Measurements from ENCODE around the gene ICA1.
A peak's percentile ranks its signal among the peaks of the same experiment; 100 is the strongest.

Gene ICA1

DNA sequence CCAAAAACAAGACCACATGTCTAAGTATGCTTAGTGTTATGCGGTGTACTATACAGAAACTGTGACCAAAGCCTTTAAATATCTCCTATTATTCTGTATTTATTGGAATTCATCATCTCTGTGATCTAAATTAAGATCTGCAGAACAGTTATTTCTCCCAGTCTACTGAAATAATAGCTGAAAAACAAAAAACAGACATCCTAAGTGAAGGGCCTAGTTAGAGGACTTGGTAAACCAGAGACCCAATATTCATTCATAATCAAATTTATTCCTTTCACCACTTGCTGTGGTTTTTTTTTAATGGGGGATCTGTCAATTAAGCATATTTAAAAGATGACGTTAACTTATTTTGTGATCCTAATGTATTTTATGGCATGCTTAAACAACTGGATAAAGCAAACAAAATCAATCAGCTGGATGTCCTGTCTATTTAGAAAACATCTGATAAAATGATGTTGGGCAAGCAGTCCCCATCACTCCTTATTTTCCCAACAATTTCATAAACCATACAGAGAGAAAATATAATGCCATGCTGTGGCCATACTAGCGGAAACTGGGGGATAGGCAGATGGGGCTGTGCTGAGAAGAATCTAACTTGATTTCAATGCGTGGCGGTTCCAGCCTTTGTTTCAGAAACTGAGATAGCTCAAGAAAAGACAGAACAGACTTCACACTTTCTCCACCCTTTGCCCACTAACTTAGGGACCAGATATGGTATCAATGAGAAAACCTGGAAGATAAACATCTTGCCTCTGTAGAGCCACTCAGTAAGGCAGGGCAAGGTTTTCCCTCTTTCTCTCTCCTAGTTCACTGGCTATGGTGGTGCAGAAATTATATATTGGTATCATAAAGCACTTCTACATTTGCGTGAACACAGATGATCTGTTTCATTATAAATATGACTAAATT is 32.9 kb downstream of the ICA1 start:
- H3K4me1 Mint-ChIP-seq (ENCODE audit: low read depth in 2 of 2) = no peaks in the 10 kb centered on the region
- DNase-seq = no peak
- no peak overlapping the region for H3K4me3 Mint-ChIP-seq
- no peaks in the 10 kb centered on the region for H3K9me3 Mint-ChIP-seq
- no peak for ATAC-seq (replicated peaks)
- peaks cover 39 to 47% of the 10 kb centered on the region in 2 donors for H3K27me3 Mint-ChIP-seq
- no peak overlapping the region for H3K27ac Mint-ChIP-seq
- no peaks in the 10 kb centered on the region for H3K36me3 Mint-ChIP-seq (ENCODE audit: insufficient read depth)

DNA sequence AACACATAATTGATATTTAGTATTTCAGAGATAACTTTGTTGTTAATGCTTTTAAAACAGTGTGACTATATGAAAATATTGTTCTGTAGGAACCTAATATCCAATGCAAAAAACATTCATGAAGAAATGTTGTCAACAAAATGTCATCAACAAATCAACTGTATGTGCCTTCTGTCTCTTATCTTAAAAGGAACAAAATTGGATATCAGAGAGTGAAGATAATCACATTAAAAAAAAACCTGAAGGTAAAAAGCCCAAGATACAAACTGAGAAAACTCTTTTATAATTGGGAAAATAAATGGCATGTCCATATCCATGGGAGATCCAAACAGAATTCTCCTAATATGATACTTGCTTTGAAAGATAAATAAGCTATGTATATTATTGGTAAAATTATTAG is 33.9 kb downstream of the ICA1 start:
- Mint-ChIP-seq H3K27ac (no peak overlapping the region), H3K27me3 (peaks cover 40 to 45% of the 10 kb centered on the region in 2 donors), H3K36me3 (ENCODE audit: insufficient read depth) (no peaks in the 10 kb centered on the region), H3K4me1 (ENCODE audit: low read depth in 2 of 2) (no peaks in the 10 kb centered on the region), H3K9me3 (no peaks in the 10 kb centered on the region), H3K4me3 (no peak overlapping the region)
- no peak for DNase-seq
- no peak for ATAC-seq (replicated peaks)

- no peaks in the 10 kb centered on the region for H3K36me3 Mint-ChIP-seq (ENCODE audit: insufficient read depth)
- H3K27ac Mint-ChIP-seq = no peak overlapping the region
- DNase-seq (no peak), ATAC-seq (replicated peaks) (no peak)
- H3K27me3 Mint-ChIP-seq = peaks cover 40% of the 10 kb centered on the region in 2 donors
- no peak overlapping the region for H3K4me3 Mint-ChIP-seq
- H3K9me3 Mint-ChIP-seq = no peaks in the 10 kb centered on the region
- H3K4me1 Mint-ChIP-seq (ENCODE audit: low read depth in 2 of 2) = no peaks in the 10 kb centered on the region
Measured at GRCh38 chr7:8227261-8227660, 34.7 kb downstream of the ICA1 start.

GRCh38 chr7:8226501-8226900 is 35.5 kb downstream of the ICA1 start:
- H3K4me3 Mint-ChIP-seq = no peak overlapping the region
- peaks cover 40% of the 10 kb centered on the region in 2 donors for H3K27me3 Mint-ChIP-seq
- H3K27ac Mint-ChIP-seq = no peak overlapping the region
- H3K4me1 Mint-ChIP-seq (ENCODE audit: low read depth in 2 of 2) = no peaks in the 10 kb centered on the region
- ATAC-seq (replicated peaks) (no peak), DNase-seq (no peak)
- no peaks in the 10 kb centered on the region for H3K9me3 Mint-ChIP-seq
- no peaks in the 10 kb centered on the region for H3K36me3 Mint-ChIP-seq (ENCODE audit: insufficient read depth)

DNA sequence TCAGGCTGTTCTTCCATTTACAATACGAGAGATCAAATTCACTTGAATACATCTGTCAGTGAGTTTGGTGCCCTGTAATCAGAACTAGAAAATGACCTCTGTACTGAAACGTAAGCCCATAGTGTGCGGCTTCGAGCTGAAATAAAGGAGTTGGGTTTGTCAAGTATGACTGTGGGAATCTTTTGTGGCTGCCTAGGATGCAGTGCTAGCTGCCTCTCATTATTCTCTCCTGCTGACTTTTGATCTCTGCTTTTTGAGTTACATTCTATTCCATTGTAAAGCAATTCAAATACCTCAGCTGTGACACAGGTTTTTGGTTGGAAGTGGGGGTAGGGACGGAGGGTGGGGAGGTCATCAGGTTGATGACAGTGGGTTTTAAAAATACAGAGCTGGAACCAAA is 40.4 kb downstream of the ICA1 start:
- H3K4me1 Mint-ChIP-seq (ENCODE audit: low read depth in 2 of 2) = peaks cover 2 to 3% of the 10 kb centered on the region in 2 donors
- DNase-seq (no peak), ATAC-seq (replicated peaks) (no peak)
- no peaks in the 10 kb centered on the region for H3K9me3 Mint-ChIP-seq
- H3K27ac Mint-ChIP-seq = no peak overlapping the region
- H3K4me3 Mint-ChIP-seq = no peak overlapping the region
- H3K27me3 Mint-ChIP-seq = peaks cover 26 to 29% of the 10 kb centered on the region in 2 donors
- no peaks in the 10 kb centered on the region for H3K36me3 Mint-ChIP-seq (ENCODE audit: insufficient read depth)

- no peak for ATAC-seq (replicated peaks)
- Mint-ChIP-seq H3K27ac (no peak overlapping the region), H3K4me1 (ENCODE audit: low read depth in 2 of 2) (peaks cover 2 to 3% of the 10 kb centered on the region in 2 donors), H3K9me3 (no peaks in the 10 kb centered on the region), H3K36me3 (ENCODE audit: insufficient read depth) (no peaks in the 10 kb centered on the region), H3K4me3 (no peak overlapping the region), H3K27me3 (peaks cover 21 to 25% of the 10 kb centered on the region in 2 donors)
- DNase-seq = no peak
Measured at GRCh38 chr7:8221101-8221495, 40.9 kb downstream of the ICA1 start.

- DNase-seq = no peak
- no peaks in the 10 kb centered on the region for H3K36me3 Mint-ChIP-seq (ENCODE audit: insufficient read depth)
- H3K27me3 Mint-ChIP-seq = peaks cover 18 to 19% of the 10 kb centered on the region in 2 donors
- no peaks in the 10 kb centered on the region for H3K9me3 Mint-ChIP-seq
- ATAC-seq (replicated peaks) = no peak
- no peak overlapping the region for H3K27ac Mint-ChIP-seq
- peaks cover 2 to 3% of the 10 kb centered on the region in 2 donors for H3K4me1 Mint-ChIP-seq (ENCODE audit: low read depth in 2 of 2)
- H3K4me3 Mint-ChIP-seq = no peak overlapping the region
Measured at GRCh38 chr7:8220376-8221100, 41.4 kb downstream of the ICA1 start.

DNA sequence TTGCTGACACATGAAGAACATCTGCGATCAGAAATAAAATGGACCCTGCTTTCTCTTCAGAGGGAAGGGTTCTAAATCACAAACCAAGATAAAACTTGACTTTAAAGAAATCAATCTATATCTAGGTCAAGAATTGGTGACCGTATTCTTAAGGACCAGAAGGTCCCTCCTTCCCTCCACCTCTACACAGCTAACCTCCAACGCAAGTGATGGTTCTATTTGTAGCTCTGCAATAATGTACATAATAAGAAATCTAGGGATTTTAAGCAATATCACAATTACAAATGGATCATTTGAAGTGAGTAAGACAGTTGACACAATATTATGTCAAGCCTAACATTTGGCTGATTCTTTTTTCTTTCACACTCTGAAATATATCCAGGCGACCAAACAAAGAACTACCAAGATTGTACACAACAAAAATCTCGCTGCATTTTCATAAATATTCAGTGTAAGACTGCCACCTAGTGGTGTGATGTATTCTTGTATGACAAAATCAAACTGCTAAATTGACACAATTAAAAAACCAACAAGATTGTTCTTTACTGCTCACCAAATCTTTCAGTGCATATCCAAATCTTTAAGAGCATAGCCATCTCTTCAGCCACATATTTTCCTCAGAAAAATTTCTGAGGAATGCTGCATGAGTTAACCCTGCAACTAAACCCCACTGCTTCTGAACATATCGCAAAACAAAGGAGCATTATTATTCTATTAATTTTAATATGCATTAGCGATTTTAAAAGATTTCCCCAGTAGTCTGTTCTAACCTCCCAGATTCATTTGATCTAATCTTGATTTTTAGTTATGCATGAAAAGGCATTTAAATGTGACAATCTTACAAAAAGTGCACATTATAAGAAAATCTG is 44.5 kb downstream of the ICA1 start:
- H3K27me3 Mint-ChIP-seq = no peaks in the 10 kb centered on the region
- H3K4me3 Mint-ChIP-seq = no peak overlapping the region
- H3K4me1 Mint-ChIP-seq (ENCODE audit: low read depth in 2 of 2) = peaks cover 2 to 3% of the 10 kb centered on the region in 2 donors
- H3K36me3 Mint-ChIP-seq (ENCODE audit: insufficient read depth) = no peaks in the 10 kb centered on the region
- H3K27ac Mint-ChIP-seq = no peak overlapping the region
- DNase-seq (peak; percentile 53 to 62 (median 62)), ATAC-seq (replicated peaks) (peak; percentile 75)
- no peaks in the 10 kb centered on the region for H3K9me3 Mint-ChIP-seq

DNA sequence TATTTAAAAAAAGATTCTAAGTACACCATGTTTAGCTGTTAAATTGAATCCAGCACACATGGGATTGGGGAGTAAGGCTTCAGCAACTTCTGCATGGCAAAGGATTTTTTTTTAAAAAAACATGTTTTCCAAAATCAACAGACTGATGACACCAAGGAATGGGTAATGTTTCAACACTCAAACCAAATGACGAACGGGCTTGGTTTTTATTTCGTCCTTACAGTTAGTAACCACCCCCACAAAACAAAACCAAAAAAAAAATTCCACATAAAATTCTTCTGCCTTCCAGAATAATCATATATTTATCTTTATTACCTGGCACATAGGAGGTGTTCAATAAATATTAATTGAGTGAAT is 45.7 kb downstream of the ICA1 start:
- H3K27ac Mint-ChIP-seq = no peak overlapping the region
- H3K27me3 Mint-ChIP-seq = no peaks in the 10 kb centered on the region
- no peak overlapping the region for H3K4me3 Mint-ChIP-seq
- H3K36me3 Mint-ChIP-seq (ENCODE audit: insufficient read depth) = no peaks in the 10 kb centered on the region
- H3K4me1 Mint-ChIP-seq (ENCODE audit: low read depth in 2 of 2) = peaks cover 2 to 3% of the 10 kb centered on the region in 2 donors
- ATAC-seq (replicated peaks) (no peak), DNase-seq (no peak)
- no peaks in the 10 kb centered on the region for H3K9me3 Mint-ChIP-seq

DNA sequence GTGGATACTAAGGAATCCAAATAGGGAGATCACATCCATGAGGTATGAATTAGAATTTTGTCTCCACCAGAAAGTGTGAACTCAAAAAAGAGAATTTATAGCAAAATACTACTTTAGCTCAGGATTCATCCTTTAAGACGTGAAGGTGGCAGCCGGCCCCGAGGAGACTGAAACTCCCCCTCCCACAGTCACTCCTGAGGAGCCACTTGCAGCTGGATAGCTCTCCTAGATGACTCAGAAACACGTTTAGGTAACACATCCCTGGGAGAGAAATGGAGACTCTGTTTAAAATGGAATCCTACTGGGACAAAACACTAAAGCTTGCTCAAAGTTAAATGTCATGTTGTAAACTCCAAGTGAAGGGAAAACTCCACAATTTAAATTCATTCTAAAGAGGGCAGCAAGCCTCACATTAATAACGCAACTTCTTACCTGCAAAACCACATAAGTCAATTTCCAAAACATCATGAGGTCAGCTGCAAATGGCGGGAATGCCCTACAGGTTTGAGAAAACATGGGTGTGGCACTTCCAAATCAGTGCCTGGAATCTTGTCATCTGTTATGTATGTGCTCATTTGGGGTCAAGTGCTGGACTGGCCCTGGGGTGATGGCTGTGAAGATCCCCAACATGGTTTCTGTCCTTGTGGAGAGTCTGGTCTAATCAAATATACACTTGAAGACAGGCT is 46.2 kb downstream of the ICA1 start:
- Mint-ChIP-seq H3K9me3 (no peaks in the 10 kb centered on the region), H3K4me1 (ENCODE audit: low read depth in 2 of 2) (peaks cover 2 to 3% of the 10 kb centered on the region in 2 donors), H3K27me3 (no peaks in the 10 kb centered on the region), H3K4me3 (no peak overlapping the region), H3K36me3 (ENCODE audit: insufficient read depth) (no peaks in the 10 kb centered on the region), H3K27ac (no peak overlapping the region)
- ATAC-seq (replicated peaks) (no peak), DNase-seq (no peak)

DNA sequence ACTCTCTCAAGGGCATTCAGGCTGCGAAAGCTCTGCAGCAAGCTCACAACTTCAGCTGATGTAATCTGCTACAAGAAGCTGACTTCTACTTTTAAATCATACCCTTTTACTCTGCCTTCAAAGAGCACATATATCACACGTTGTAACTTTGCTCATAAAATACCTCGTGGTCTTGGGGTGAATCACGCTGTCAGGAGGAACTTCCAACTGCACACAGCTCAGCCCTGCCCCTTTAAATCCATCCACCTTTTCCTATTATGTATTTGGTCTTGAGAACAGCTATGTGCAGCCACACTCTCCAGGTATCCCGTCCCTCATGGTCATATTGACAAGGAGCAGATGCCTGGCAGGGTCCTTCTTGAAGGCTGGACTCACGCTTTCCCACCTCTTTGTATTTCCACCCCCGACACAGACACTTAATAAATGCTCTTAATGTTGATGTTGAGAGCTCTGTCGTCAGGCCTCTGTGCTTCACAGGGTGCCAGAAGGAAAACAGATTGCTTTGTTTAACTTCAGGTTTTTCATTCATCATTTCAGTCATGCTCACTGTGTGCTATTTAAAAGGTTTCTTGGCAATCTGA is 47.6 kb downstream of the ICA1 start:
- H3K4me3 Mint-ChIP-seq = no peak overlapping the region
- peaks cover 2 to 3% of the 10 kb centered on the region in 2 donors for H3K4me1 Mint-ChIP-seq (ENCODE audit: low read depth in 2 of 2)
- peak overlapping the region in 1 of 2 donors; percentile 53 for H3K27ac Mint-ChIP-seq
- H3K36me3 Mint-ChIP-seq (ENCODE audit: insufficient read depth) = no peaks in the 10 kb centered on the region
- H3K27me3 Mint-ChIP-seq = no peaks in the 10 kb centered on the region
- no peaks in the 10 kb centered on the region for H3K9me3 Mint-ChIP-seq
- ATAC-seq (replicated peaks) (no peak), DNase-seq (no peak)

DNA sequence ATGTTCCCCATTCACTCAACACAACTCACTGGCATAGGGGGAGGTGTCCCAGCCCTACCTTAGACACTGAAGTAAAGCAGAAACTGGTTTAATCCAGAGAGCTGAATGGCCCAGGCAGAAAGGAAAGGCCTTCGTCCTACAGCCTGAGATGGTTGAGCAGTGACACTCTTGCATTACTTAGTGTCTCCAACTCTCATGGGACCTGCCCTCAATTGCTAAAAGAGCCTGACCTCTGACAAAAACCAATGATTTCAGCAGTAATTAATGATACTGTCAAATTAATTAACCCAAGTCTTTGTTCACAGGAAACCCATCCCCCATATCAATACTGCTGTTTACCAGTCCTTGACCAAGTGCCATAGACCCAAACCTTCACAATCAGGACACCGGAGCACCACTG is 48.6 kb downstream of the ICA1 start:
- no peak overlapping the region for H3K4me3 Mint-ChIP-seq
- DNase-seq = no peak
- no peaks in the 10 kb centered on the region for H3K27me3 Mint-ChIP-seq
- no peaks in the 10 kb centered on the region for H3K36me3 Mint-ChIP-seq (ENCODE audit: insufficient read depth)
- H3K9me3 Mint-ChIP-seq = no peaks in the 10 kb centered on the region
- ATAC-seq (replicated peaks) = no peak
- no peak overlapping the region for H3K27ac Mint-ChIP-seq
- peaks cover 2 to 3% of the 10 kb centered on the region in 2 donors for H3K4me1 Mint-ChIP-seq (ENCODE audit: low read depth in 2 of 2)

Data from effector memory CD8-positive, alpha-beta T cell (primary cell).